Measurements from ENCODE around the gene ABCA9. TPM values are rescaled to one million over a fixed set of nuclear protein-coding genes. Genes with fewer than 3 reads are reported as not detected.

The ABCA9 gene
- total RNA-seq, 1 experiment from 2014 or later: not detected

DNA sequence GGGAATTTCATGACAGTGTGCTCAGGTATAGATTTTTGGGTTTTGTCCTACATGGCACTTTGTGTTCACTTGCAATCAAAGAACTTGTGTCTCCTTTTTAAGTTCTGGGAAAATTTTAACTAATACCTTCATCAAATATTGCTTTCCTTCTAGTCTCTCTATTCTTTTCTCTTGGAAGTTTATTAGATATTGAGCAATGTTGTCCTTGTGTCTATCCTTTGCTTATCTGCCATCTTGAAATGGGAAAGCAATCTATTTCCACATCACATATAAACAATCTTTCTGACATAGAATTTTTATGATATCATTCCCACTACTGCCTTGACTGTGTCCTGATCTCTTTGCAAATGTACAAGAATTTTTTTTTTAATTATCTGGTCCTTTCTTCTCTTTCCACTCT is 4.4 kb upstream of the ABCA9 start:
- H4K20me1 ChIP-seq (ENCODE audit: control insufficient read depth, insufficient read depth, insufficient read length): no peaks in the 10 kb centered on the region
- H3K4me1 ChIP-seq (ENCODE audit: insufficient read depth, low read length): no peaks in the 10 kb centered on the region
- Mint-ChIP-seq H3K27me3 (ENCODE audit: low read depth) (no peaks in the 10 kb centered on the region), H3K27ac (no peak overlapping the region), H3K4me3 (no peak overlapping the region), H3K9me3 (no peaks in the 10 kb centered on the region), H3K4me1 (peaks cover 8 to 11% of the 10 kb centered on the region in 2 experiments), H3K36me3 (ENCODE audit: insufficient read depth in 1 of 3, low read depth in 3 of 3) (no peaks in the 10 kb centered on the region)
- no peak overlapping the region for H2AFZ ChIP-seq (ENCODE audit: low read length)
- no peaks in the 10 kb centered on the region for H3K9me3 ChIP-seq (ENCODE audit: control insufficient read depth, low read depth, low read length)
- no peak overlapping the region for H3K27ac ChIP-seq (ENCODE audit: insufficient read length, low read depth, low read length)
- no peak overlapping the region for H3K4me2 ChIP-seq (ENCODE audit: insufficient read depth, insufficient read length, low read length)
- no peak overlapping the region for H3T11ph ChIP-seq (ENCODE audit: low read length)
- no peak overlapping the region for H2BK5ac ChIP-seq (ENCODE audit: insufficient read length, low read length)
- TF ChIP-seq, protein P1, sequence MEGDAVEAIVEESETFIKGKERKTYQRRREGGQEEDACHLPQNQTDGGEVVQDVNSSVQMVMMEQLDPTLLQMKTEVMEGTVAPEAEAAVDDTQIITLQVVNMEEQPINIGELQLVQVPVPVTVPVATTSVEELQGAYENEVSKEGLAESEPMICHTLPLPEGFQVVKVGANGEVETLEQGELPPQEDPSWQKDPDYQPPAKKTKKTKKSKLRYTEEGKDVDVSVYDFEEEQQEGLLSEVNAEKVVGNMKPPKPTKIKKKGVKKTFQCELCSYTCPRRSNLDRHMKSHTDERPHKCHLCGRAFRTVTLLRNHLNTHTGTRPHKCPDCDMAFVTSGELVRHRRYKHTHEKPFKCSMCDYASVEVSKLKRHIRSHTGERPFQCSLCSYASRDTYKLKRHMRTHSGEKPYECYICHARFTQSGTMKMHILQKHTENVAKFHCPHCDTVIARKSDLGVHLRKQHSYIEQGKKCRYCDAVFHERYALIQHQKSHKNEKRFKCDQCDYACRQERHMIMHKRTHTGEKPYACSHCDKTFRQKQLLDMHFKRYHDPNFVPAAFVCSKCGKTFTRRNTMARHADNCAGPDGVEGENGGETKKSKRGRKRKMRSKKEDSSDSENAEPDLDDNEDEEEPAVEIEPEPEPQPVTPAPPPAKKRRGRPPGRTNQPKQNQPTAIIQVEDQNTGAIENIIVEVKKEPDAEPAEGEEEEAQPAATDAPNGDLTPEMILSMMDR (conservative IDR thresholded peaks at IDR 0.05): no peak
- no peaks in the 10 kb centered on the region for H3K79me1 ChIP-seq (ENCODE audit: insufficient read depth, low read depth, low read length, poor library complexity, severe bottlenecking)
- H3K14ac ChIP-seq (ENCODE audit: insufficient read depth, low read length): no peak overlapping the region
- no peak overlapping the region for H4K8ac ChIP-seq (replicated peaks; ENCODE audit: insufficient read length, low read depth, low read length)
- no peak overlapping the region for H3K56ac ChIP-seq (ENCODE audit: insufficient read length, low read depth, low read length)
- H2BK15ac ChIP-seq (ENCODE audit: low read depth, low read length): no peak overlapping the region
- no peak overlapping the region for H3K23ac ChIP-seq (ENCODE audit: insufficient read length, low read depth, low read length)
- DNase-seq: no peak
- H3K9ac ChIP-seq (ENCODE audit: extremely low read depth, insufficient read length, low read length): no peak overlapping the region
- H3K27me3 ChIP-seq (ENCODE audit: insufficient read depth, low read length): no peaks in the 10 kb centered on the region
- no peaks in the 10 kb centered on the region for H3K23me2 ChIP-seq (ENCODE audit: insufficient read length, low read depth, low read length, poor library complexity, severe bottlenecking)
- no peak overlapping the region for H3K18ac ChIP-seq (ENCODE audit: insufficient read length, low read depth, low read length)
- H4K91ac ChIP-seq (ENCODE audit: insufficient read length, low read depth, low read length): no peak overlapping the region
- no peak overlapping the region for H2BK20ac ChIP-seq (ENCODE audit: low read depth, low read length, poor library complexity, severe bottlenecking)
- H2AK5ac ChIP-seq (ENCODE audit: insufficient read length, low read length): no peak overlapping the region
- H4K5ac ChIP-seq (ENCODE audit: insufficient read length, low read depth, low read length): no peak overlapping the region
- H3K4ac ChIP-seq (ENCODE audit: low read depth, low read length): no peak overlapping the region
- H2BK12ac ChIP-seq (ENCODE audit: insufficient read length, low read depth, low read length): no peak overlapping the region
- H3K79me2 ChIP-seq (ENCODE audit: insufficient read depth, low read length): no peaks in the 10 kb centered on the region
- H2BK120ac ChIP-seq (ENCODE audit: low read depth, low read length, poor library complexity, severe bottlenecking): no peak overlapping the region

Data from H9 (cell line).